NCI-H460 (cell line): Measurements from ENCODE around the gene NUDT22. TPM values are rescaled to one million over a fixed set of nuclear protein-coding genes. Genes with fewer than 3 reads are reported as not detected.
A peak's percentile ranks its signal among the peaks of the same experiment; 100 is the strongest.

ENCODE experiments used
- DNase-seq: peaks from one replicate; pipeline ENCODE4 v3.0.0-alpha.2; 2016; ENCODE audit warnings: low read depth; ENCODE audit errors: extremely low read depth
- total RNA-seq: library from RNA; depleted of rRNA; stranded (reverse); fragments of >200 nt; shearing (Covaris generic); gene quantifications from 2 replicates; pipeline ENCODE4 v1.2.3, GENCODE V29; 2014

The NUDT22 gene
- total RNA-seq, 1 experiment from 2014 or later, result 27.5 TPM

DNA sequence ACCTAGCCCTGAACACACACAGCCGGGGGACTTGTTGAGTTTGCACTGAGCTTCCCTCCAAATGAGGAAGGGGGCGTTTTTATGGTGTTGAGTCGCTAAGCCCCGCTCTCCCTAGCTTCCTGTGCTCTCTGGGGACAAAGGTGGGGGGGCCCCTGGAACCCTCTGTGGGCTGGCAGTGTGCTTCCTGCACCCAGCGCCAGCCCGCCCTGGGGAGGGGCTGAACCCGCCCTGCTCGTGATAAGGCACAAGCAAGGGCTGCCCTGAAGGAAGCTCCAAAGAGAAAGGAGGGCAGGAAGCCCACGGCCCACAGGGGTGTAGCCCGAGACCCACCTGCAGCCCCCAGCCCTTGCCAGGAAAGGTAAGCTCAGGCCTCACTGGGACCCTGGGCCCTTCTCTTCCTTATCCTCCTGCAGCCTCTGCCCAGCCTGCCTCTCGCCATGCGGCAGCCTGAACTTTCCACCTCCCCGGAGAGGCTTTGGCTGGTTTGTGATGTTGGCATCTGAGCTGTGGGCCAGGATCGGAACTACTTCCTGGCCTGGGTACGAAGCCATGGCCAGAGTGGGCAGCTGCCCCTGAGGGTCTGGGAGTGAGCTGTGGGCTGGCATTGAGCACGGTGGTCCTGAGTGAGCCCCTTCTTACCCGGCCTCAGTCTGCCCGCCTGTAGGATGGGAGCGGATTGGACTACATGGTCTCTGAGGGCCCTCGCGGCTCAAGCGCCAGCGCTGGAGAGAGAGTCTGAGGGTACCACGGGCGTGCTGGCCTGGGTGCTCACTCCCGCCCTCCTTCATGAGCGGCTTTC is 19.4 kb upstream of the NUDT22 start, which contains the start of gene FERMT3:
TSS of gene FERMT3 (plus strand) at position 265 of the 799 bp plus-strand sequence. CDS start 644 bp downstream, outside the sequence.
- no peak for DNase-seq

GRCh38 chr11:64207256-64208085 is 18.6 kb upstream of the NUDT22 start:
- peak; percentile 52 for DNase-seq

DNA sequence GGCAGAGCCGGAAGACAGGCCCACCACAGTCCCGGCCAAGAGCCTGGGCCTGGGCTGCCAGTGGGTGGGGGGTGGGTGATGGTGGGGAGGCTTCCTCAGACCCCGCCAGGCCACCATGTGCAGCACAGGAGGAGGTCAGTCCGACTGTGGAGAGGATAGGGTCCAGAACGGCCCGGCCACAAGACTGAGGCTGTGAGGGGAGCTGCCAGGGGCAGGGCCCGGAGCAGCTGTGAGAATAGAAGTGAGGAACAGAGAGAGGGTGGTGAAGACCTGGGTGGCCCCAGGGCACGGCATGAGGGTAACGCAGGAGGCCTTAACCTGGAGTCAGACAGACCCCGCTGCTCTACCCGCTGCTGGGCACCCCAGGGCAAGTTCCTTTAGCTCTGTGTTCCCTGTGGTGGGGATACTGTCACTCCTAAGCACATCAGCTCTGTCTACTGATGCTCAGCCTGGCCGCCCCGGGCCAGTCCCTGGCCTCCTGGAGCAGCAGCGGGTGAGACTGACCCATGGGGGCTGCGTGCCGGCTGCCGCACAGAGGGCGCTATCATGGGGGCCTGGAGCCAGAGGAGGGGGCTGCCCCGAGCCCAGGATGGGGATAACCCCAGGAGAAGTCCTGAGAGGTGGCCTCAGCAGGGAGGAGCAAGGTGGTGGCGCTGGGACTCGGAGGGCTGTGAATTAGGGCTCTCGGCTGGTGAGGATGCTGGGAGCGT is 17.8 kb upstream of the NUDT22 start:
- DNase-seq, result no peak

GRCh38 chr11:64208796-64209562 is 17.1 kb upstream of the NUDT22 start:
- no peak for DNase-seq

DNA sequence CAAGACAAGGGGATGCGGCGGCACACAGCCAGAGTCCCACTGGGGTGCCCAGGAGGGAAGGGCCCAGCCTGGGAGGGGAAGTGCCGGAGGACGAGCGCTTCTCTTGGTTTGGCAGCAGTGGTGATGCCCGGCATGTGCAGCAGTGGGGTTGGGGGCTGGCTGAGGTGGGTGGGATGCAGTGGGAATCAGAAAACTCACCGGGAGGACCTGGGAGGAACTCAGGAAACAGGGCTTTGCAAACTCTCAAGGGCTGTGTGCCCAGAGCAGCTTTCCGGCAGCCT is 16.6 kb upstream of the NUDT22 start:
- no peak for DNase-seq

DNA sequence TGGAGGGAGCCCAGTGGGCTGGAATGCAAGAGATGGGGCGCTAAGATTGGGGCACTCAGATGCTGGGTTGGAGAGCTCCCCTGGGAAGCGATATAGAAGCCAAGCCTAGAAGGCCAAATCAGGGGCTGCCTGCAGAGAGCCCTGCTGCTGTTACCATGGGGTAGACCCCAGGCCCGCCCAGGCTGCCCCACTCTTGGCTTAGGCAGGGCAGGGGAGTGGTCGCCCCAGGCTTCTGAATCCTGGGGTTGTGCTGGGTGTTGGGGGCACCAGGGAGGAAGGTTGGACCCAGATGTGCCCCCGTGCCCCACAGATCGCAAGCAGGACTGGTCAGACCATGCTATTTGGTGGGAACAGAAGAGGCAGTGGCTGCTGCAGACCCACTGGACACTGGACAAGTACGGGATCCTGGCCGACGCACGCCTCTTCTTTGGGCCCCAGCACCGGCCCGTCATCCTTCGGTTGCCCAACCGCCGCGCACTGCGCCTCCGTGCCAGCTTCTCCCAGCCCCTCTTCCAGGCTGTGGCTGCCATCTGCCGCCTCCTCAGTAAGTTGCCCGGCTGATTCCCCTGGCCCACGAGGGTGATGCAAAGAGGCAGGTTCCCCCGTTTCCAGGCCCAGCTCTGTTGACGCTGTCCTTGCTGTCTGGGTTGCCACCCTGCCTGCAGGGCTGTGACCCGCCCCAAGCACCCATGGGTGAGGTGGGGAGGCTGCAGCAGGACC is 15.6 kb upstream of the NUDT22 start:
- no peak for DNase-seq

DNA sequence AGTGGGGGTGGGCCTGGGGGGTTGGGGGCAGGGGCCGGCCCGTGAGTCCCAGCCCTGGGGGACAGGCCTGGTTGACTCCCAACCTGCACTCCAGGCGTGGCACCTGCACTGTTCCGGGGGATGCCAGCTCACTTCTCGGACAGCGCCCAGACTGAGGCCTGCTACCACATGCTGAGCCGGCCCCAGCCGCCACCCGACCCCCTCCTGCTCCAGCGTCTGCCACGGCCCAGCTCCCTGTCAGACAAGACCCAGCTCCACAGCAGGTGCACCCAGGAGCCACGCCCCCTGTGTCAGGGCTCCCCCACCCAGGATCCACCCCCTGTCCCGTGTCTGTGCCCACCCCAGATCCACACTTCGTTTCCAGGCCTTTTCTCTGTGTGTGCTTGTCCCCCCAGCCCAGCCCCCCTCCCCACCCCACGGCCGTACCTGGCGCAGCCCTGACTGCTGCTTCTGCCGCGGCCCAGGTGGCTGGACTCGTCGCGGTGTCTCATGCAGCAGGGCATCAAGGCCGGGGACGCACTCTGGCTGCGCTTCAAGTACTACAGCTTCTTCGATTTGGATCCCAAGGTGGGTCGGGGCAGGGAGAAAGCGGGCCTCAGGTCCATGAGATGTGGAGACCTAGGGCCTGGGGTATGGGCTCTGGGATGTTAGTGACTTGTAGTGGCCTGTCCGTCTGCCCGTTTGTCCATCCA is 14.7 kb upstream of the NUDT22 start:
- no peak for DNase-seq

DNA sequence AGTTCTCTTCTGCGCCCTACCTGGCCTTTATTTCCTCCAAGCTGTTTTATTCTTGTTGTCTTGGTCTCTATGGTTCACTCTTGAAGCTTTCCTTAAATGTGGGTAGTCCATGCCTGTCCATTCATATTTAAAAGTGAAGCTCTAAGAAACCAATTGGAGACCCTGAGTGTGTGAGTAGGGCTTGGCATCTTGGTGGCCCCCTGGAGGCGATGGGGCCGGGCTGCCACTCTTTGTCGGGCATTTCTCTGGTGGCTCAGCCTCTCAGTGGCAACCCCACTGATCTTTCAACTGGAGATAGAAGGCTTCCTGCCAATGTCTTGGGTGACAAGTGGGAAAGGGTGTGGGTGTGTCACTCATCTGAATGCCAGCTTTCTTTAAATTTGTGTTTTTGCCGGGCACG is 9.2 kb upstream of the NUDT22 start:
- DNase-seq, result no peak

DNA sequence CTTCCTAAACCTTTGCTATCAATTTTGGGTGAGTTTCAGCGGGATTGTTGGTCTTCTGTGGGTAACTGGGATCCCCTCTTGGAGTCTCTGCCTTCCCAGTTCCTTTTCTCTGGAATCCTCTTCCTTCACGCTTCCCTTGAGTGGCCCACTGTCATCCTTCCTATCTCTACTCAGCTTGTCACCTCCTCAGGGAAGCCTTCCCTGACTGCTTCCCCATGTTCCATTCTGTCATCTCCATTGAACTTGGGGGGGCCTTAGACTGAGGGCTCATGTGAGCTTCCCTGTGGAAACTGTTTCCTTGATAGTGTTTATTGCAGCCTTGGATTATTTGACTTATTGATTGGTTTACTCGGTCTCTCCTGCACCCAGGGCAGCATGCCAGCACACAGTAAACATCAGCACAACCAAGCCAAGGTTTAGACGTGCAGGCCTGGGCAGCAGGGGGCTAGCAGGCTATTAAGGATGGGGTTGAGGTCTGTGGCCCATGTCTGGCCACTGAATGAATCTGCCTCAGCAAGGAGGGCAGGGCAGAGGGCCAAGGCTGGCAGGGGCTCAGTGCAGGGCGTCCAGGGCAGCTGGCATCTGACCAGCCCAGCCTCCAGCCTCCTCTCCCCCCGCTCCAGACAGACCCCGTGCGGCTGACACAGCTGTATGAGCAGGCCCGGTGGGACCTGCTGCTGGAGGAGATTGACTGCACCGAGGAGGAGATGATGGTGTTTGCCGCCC is 7.3 kb upstream of the NUDT22 start:
- no peak for DNase-seq

GRCh38 chr11:64219354-64219684 is 6.8 kb upstream of the NUDT22 start:
- DNase-seq, result no peak

- no peak for DNase-seq
These were observed 6.3 kb upstream of the NUDT22 start for GRCh38 chr11:64219755-64220154.

- no peak for DNase-seq
These were observed 5.8 kb upstream of the NUDT22 start for GRCh38 chr11:64220271-64220670.

GRCh38 chr11:64220798-64221197 is 5.3 kb upstream of the NUDT22 start:
- no peak for DNase-seq

GRCh38 chr11:64222651-64223000 is 3.4 kb upstream of the NUDT22 start:
- no peak for DNase-seq

DNA sequence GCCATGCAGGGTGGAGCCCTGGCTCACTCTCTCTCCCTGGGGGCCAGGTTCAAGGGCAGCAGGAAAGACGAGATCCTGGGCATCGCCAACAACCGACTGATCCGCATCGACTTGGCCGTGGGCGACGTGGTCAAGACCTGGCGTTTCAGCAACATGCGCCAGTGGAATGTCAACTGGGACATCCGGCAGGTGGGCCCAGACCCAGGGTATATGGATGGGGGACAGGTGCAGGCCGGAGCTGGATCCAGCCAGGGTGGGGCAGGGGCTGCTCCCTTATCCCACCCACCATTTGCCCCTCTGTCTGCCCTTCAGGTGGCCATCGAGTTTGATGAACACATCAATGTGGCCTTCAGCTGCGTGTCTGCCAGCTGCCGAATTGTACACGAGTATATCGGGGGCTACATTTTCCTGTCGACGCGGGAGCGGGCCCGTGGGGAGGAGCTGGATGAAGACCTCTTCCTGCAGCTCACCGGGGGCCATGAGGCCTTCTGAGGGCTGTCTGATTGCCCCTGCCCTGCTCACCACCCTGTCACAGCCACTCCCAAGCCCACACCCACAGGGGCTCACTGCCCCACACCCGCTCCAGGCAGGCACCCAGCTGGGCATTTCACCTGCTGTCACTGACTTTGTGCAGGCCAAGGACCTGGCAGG is 2.9 kb upstream of the NUDT22 start:
- DNase-seq, result no peak

GRCh38 chr11:64224151-64224890 is 1.8 kb upstream of the NUDT22 start:
- DNase-seq, result no peak

DNA sequence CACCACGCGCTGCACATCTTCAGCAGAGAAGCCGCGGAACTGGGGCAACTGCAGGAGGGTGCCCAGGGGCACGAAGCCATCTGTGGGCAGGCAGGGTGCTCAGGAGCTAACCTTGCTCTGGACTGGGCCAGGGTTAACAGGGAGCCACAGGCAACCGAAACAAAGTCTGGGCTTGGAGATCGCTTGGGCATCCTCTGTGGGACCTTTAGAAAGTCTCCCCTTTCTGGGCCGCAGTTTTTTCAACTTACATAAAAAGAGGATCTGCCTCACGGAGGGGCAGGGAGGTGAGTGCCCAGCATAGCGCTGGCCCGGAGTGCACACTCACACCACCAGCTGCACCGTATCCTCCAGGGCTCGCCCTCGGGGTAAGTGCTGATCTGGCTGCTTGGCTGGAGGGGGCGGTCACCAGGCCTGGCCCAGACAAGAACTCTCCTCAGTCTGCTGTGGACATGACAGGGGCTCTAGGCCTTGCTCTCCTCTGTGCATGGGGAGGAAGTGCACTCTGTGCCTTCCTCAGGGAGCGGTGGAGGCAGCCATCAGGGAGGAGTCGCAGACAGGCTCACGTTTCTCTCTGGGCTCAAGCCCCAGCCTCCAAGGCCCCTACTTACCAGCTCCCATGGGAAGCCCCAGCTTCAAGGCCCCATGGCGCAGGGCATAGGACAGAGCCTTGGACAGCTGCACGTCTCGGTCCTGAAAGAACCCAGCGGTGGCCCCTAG is 1.0 kb upstream of the NUDT22 start:
- no peak for DNase-seq
